HepG2 (cell line): ENCODE data around the gene CLBA1. TPM values are rescaled to one million over a fixed set of nuclear protein-coding genes. Genes with fewer than 3 reads are reported as not detected.

Experiments used
- ATAC-seq: fragments of 200-7000 bp; cut with Tn5 transposase; 3 replicates; pipeline ENCODE4 v1.9.1; 2020; ENCODE audit warnings: mild to moderate bottlenecking, moderate library complexity
- BruUV-seq: library from RNA; stranded (reverse); fragments of 400-500 nt; replicated peaks from 2 replicates; lab custom pipeline; 2021; lab: Mats Ljungman, UMichigan
- CTCF ChIA-PET: fragments of 300-600 bp; formaldehyde crosslinking; extraction: SDS; loops from one replicate; lab custom pipeline; 2021; ENCODE audit warnings: low total read pairs, inconsistent platforms, low intra/inter-chr PET ratio; lab: Yijun Ruan, JAX
- POLR2A ChIA-PET: fragments of 350-600 bp; sonication (Branson Sonifier 250); formaldehyde crosslinking; loops from one replicate; lab custom pipeline; 2020; ENCODE audit warnings: antibody characterized with exemption, inconsistent platforms; lab: Yijun Ruan, JAX
- DNase-seq: peaks from one replicate; pipeline ENCODE4 v3.0.0-alpha.2; 2015; ENCODE audit warnings: low spot score
- FAIRE-seq: peaks from 3 replicates; lab custom pipeline; 2011; peaks lifted over from hg19 to GRCh38; lab: Jason Lieb, UNC
- H2AFZ ChIP-seq: one replicate; pipeline ENCODE4 v1.6.1; 2011; ENCODE audit warnings: low read length, inconsistent platforms
- H3K27ac ChIP-seq: fragments of 300-600 bp; 3 replicates; pipeline ENCODE4 v1.8.0; 2011; ENCODE audit warnings: mixed run types, mild to moderate bottlenecking, mixed read lengths, low read length, inconsistent platforms; ENCODE audit not compliant: insufficient read depth; ENCODE audit errors: extremely low read length
- H3K27me3 ChIP-seq, 2 experiments: fragments of 200-600 bp in 1 of 2; 2 replicates in 1 of 2; 3 replicates in 1 of 2; pipeline versions ENCODE4 v1.6.0 to v1.8.0; 2011; ENCODE audit warnings: low read length in 2 of 2, mild to moderate bottlenecking in 2 of 2, moderate library complexity in 2 of 2, inconsistent platforms in 1 of 2; ENCODE audit not compliant: insufficient read depth in 2 of 2, control insufficient read depth in 1 of 2
- H3K36me3 ChIP-seq, 2 experiments: fragments of 200-600 bp in 1 of 2; replicated peaks in 1 of 2; 2 replicates in 1 of 2; 3 replicates in 1 of 2; pipeline versions ENCODE4 v1.5.1 to v1.8.0; 2011; ENCODE audit warnings: low read length in 2 of 2, inconsistent platforms in 1 of 2; ENCODE audit not compliant: insufficient read depth in 2 of 2, control insufficient read depth in 1 of 2
- H3K4me1 ChIP-seq: 2 replicates; pipeline ENCODE4 v1.5.1; 2012; ENCODE audit warnings: low read length, inconsistent platforms; ENCODE audit not compliant: insufficient read depth
- H3K4me2 ChIP-seq: 2 replicates; pipeline ENCODE4 v1.6.0; 2011; ENCODE audit warnings: low read depth, low read length, inconsistent platforms
- H3K4me3 ChIP-seq, 3 experiments: fragments of 200-600 bp in 1 of 3; sonication (generic), shearing (Covaris generic) in 1 of 3; replicated peaks in 1 of 3; 2 replicates each; pipeline ENCODE4 v1.5.1; 2011 to 2016; ENCODE audit warnings: low read length in 3 of 3, inconsistent platforms in 2 of 3, low read depth in 2 of 3, mild to moderate bottlenecking in 2 of 3, control low read depth in 1 of 3, mixed read lengths in 1 of 3; ENCODE audit not compliant: insufficient read depth in 1 of 3
- H3K79me2 ChIP-seq: one replicate; pipeline ENCODE4 v1.6.1; 2011; ENCODE audit warnings: low read length, inconsistent platforms; ENCODE audit not compliant: insufficient read depth
- H3K9ac ChIP-seq: 2 replicates; pipeline ENCODE4 v1.6.0; 2011; ENCODE audit warnings: mild to moderate bottlenecking, low read depth, low read length, inconsistent platforms; ENCODE audit not compliant: insufficient read depth
- H3K9me3 ChIP-seq: 2 replicates; pipeline ENCODE4 v1.5.1; 2012; ENCODE audit warnings: mild to moderate bottlenecking, low read length
- H4K20me1 ChIP-seq: 2 replicates; pipeline ENCODE4 v1.6.0; 2011; ENCODE audit warnings: inconsistent platforms, mild to moderate bottlenecking, low read length, moderate library complexity; ENCODE audit not compliant: insufficient read depth
- MAF1 ChIP-seq: sonication (generic); formaldehyde crosslinking; IDR thresholded peaks from 2 replicates; pipeline ENCODE4 v1.5.0; 2020; ENCODE audit warnings: missing genetic modification reagents, borderline replicate concordance
- PPARG ChIP-seq: conservative IDR thresholded peaks from 2 replicates; pipeline ENCODE4 v1.6.1; 2016; ENCODE audit warnings: missing biosample characterization, missing genetic modification reagents
- SALL2 ChIP-seq: sonication (generic); formaldehyde crosslinking; IDR thresholded peaks from 2 replicates; pipeline ENCODE4 v1.8.1; 2023; ENCODE audit warnings: mild to moderate bottlenecking, missing genetic modification reagents, inconsistent platforms
- SOX5 ChIP-seq: IDR thresholded peaks from 2 replicates; pipeline ENCODE4 v1.6.1; 2016; ENCODE audit warnings: borderline replicate concordance
- ZNF557 ChIP-seq: sonication (generic); formaldehyde crosslinking; IDR thresholded peaks from 2 replicates; pipeline ENCODE4 v1.4.0; 2020; ENCODE audit warnings: missing genetic modification reagents
- WGBS: methylation state at CpG from one replicate; pipeline ENCODE4 v1.1.6; 2017; ENCODE audit warnings: low lambda C conversion rate; 5-methylcytosine and 5-hydroxymethylcytosine counted together
- in situ Hi-C: cut with HindIII; loops from 2 replicates; pipeline ENCODE4 v1.10.0; 2017; ENCODE audit warnings: low pct_unique_long_range_greater_than_20kb; ENCODE audit not compliant: extremely low pct_ligation_motif_present
- intact Hi-C: fragments of 100-400 bp; cut with micrococcal nuclease; formaldehyde crosslinking; loops from one replicate; pipeline ENCODE4 v1.10.0; 2022; ENCODE audit not compliant: unreplicated experiment
- polyA plus RNA-seq, 8 experiments: library from polyadenylated mRNA; depleted of rRNA in 3 of 8; stranded (reverse) in 7 of 8; unstranded in 1 of 8; fragments of >200 nt; fragmentation: Illumina TruSeq in 4 of 8; extraction: Trizol in 4 of 8; gene quantifications; 2 replicates each; pipeline versions ENCODE4 v1.2.1 to v1.2.3, GENCODE V29; 2011 to 2016; ENCODE audit warnings: low read depth in 4 of 8, missing spikeins in 1 of 8, mixed read lengths in 1 of 8; ENCODE audit not compliant: insufficient read depth in 1 of 8
- total RNA-seq, 5 experiments: library from RNA; depleted of rRNA; stranded (reverse); fragments of >200 nt; fragmentation: Illumina TruSeq; extraction: Trizol; gene quantifications; 2 replicates each; pipeline ENCODE4 v1.2.3, GENCODE V29; 2016; ENCODE audit warnings: low read depth in 1 of 5
- TF ChIP-seq, protein P1 (sequence below), 2 experiments: fragments of 450-650 bp in 1 of 2; sonication (generic) in 1 of 2; formaldehyde crosslinking in 1 of 2; IDR thresholded peaks; 2 replicates each; pipeline versions ENCODE4 v1.6.1 to v1.8.0; 2016 to 2022; ENCODE audit warnings: antibody characterized with exemption in 1 of 2, mild to moderate bottlenecking in 1 of 2, missing genetic modification reagents in 1 of 2
- TF ChIP-seq, protein P2 (sequence below): sonication (generic); formaldehyde crosslinking; IDR thresholded peaks from 2 replicates; pipeline ENCODE4 v1.4.0; 2020; ENCODE audit warnings: missing genetic modification reagents

The CLBA1 gene
- total and polyA plus RNA-seq, 2 of the 13 experiments (the other 11 are each of a cell fraction or from before 2014, with no cell fraction given): 1.2 to 1.4 TPM

DNA sequence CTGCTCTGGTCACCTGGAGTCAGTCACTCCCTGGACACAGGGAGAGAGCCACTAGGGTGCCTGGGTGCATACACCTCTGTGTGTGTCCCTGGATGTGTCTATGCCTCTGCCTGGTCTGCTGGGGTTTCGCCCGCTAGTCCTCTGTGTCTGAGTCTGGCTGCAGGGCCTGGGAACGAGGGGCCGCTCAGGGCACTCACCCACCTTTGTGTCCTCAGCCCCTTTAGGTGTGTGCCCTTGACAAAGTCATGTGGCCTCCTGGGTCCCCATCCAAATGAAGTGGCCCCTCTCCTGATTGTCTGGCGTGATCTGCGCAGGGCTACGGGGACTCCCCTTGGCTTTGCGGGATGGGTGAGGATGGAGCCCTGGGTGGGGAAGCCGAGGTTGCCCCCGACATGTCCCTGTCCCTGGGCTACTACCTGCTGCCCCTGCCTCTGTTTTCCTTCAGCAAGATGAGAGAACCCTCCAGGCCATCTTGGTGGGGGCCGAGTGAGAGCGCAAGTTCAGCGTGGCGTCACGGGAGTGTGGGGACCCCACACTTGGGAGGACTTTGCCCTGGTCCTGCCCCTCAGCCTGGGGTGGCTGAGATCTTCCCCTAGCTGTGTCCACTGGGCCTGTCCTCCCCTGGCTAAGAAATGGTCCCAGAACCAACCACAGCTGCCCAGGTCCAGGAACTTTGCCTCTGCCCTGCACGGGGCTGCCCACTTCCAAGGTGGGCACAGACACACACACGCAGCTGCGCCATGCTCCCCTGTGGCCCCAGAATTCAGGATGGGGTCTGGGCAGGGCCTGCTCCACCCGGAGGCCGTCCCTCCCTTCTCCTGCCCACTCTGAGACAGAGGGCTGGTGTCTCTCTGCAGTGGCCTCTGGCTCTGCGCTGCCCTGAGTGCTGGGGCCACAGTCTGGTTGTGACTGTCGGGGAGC lies 4.7 kb upstream of the CLBA1 start (continued):
- TF ChIP-seq ZNF557: no peak

DNA sequence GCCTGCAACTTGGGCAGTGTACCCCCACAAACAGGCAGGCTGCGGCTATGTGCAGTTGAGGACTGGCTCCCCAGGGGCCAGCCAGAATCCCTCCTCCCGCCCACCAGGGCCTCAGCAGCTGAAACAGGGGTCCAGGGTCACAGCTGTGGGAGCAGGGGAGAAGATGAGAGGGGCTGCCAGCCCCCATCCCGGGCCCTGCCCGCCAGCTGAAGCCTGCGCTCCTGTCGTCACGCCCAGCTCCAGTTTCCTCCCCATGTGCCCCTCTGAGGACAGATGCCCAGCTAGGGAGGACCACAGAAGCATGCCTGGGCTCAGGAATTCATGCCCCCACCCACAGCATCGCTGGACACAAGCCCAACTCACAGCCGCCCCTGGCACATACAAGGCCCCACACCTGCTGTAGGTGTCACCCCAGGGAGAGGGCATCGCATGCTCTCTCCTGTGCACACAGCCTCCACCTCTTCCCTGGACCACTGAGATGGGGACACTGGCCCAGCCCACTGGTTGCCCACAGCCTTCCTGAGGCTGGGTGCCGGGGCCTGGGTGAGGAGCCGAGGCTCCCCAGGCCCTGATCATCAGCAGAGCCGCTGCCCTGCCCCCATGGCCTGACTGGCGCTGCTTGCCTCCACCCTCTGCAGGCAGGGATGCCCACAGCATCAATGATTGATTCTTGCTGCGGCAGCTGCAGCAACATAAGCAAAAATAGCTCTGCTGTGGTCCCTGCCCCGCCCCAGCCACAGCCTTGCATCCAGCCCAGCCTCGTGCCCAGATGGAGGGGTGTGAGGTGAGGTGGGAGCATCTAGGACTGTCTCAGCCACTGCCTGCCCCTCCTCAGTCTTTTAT lies 3.7 kb upstream of the CLBA1 start:
- no peak for FAIRE-seq
- CTCF ChIA-PET: no interaction called here
- no TSS peak for BruUV-seq

More for the DNA sequence above, 3.7 kb upstream of the CLBA1 start:
- no peak overlapping the region for H3K4me3 ChIP-seq
- no peak overlapping the region for H3K9ac ChIP-seq
- no peaks in the 10 kb centered on the region for H4K20me1 ChIP-seq
- peaks cover 61% of the 10 kb centered on the region for H3K4me1 ChIP-seq
- POLR2A ChIA-PET: interaction anchor here (0.6 kb wide), 1 partner anchor 39 kb away, joined by 3 read pairs; the partner anchor contains the start of gene CDCA4
- WGBS: 79% methylated on average over 5 of the region's 17 CpGs
- no peak for DNase-seq
- no peak overlapping the region for H3K27ac ChIP-seq
- no peaks in the 10 kb centered on the region for H3K79me2 ChIP-seq
- in situ Hi-C loops: no loop called here
- ATAC-seq: no peak
- H3K36me3 ChIP-seq: no peaks in the 10 kb centered on the region
- H3K9me3 ChIP-seq: no peaks in the 10 kb centered on the region
- TF ChIP-seq MAF1 (CRISPR knock-in tag) (no peak), SALL2 (no peak), PPARG (CRISPR knock-in tag) (no peak), SOX5 (no peak)
- TF ChIP-seq, protein P1, sequence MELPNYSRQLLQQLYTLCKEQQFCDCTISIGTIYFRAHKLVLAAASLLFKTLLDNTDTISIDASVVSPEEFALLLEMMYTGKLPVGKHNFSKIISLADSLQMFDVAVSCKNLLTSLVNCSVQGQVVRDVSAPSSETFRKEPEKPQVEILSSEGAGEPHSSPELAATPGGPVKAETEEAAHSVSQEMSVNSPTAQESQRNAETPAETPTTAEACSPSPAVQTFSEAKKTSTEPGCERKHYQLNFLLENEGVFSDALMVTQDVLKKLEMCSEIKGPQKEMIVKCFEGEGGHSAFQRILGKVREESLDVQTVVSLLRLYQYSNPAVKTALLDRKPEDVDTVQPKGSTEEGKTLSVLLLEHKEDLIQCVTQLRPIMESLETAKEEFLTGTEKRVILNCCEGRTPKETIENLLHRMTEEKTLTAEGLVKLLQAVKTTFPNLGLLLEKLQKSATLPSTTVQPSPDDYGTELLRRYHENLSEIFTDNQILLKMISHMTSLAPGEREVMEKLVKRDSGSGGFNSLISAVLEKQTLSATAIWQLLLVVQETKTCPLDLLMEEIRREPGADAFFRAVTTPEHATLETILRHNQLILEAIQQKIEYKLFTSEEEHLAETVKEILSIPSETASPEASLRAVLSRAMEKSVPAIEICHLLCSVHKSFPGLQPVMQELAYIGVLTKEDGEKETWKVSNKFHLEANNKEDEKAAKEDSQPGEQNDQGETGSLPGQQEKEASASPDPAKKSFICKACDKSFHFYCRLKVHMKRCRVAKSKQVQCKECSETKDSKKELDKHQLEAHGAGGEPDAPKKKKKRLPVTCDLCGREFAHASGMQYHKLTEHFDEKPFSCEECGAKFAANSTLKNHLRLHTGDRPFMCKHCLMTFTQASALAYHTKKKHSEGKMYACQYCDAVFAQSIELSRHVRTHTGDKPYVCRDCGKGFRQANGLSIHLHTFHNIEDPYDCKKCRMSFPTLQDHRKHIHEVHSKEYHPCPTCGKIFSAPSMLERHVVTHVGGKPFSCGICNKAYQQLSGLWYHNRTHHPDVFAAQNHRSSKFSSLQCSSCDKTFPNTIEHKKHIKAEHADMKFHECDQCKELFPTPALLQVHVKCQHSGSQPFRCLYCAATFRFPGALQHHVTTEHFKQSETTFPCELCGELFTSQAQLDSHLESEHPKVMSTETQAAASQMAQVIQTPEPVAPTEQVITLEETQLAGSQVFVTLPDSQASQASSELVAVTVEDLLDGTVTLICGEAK (IDR thresholded peaks at IDR 0.05): no peak
- TF ChIP-seq, protein P1 (CRISPR knock-in tag; IDR thresholded peaks at IDR 0.05): no peak
- TF ChIP-seq, protein P2, sequence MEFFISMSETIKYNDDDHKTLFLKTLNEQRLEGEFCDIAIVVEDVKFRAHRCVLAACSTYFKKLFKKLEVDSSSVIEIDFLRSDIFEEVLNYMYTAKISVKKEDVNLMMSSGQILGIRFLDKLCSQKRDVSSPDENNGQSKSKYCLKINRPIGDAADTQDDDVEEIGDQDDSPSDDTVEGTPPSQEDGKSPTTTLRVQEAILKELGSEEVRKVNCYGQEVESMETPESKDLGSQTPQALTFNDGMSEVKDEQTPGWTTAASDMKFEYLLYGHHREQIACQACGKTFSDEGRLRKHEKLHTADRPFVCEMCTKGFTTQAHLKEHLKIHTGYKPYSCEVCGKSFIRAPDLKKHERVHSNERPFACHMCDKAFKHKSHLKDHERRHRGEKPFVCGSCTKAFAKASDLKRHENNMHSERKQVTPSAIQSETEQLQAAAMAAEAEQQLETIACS (CRISPR knock-in tag): no peak
- TF ChIP-seq, all 625 proteins: peak for 0
- Histone ChIP-seq H3K27me3 (peaks cover 15 to 69% of the 10 kb centered on the region in 2 experiments; a peak in 4 of 5 replicates), H2AFZ (no peak overlapping the region), H3K4me2 (no peak overlapping the region)
- intact Hi-C loops: no loop called here
